IPS DF 4.7 (cell line): ENCODE results near the gene OTOP2.

Source experiments
- DNase-seq: peaks from one replicate; pipeline ENCODE4 v3.0.0-alpha.2; 2013; ENCODE audit warnings: low spot score; ENCODE audit errors: extremely low read depth

OTOP2 gene

DNA sequence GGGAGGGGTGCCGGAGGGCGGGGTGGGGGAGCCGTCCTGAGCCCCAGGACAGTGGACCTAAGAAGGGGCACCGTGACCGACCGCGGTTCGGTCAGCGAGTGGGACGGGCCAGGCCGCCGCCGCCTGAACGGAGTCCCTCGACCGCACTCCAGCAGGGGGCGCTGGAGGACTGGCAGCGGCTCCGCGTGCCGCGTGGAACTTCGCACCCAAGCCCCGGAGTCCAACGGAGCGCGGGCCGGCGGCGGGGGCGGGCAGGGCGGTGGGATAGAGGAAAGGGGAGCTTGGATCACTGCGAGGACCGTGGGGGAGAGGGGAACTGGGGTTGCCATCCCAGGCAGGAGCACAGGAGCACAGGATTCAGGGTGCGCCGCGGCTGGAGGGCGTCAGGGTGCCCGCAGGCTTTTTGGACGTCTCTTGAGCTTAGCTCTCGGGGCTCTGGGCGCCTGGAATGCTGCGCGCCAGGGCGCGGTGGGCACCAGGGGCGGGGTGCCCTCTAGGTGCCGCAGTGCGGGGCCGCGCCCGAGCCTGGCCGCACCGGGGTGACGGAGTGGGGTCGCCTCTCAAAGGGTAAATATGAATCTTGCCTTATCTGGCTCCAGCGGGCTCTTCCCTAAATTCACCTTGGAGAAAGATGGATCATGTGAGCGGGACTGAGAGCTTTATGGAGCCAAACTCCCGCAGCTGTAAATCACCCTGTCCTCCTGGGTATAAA, 379 bp upstream of the OTOP2 start:
- no peak for DNase-seq

GRCh38 chr17:74925242-74925641, 1.2 kb downstream of the OTOP2 start:
- no peak for DNase-seq

DNA sequence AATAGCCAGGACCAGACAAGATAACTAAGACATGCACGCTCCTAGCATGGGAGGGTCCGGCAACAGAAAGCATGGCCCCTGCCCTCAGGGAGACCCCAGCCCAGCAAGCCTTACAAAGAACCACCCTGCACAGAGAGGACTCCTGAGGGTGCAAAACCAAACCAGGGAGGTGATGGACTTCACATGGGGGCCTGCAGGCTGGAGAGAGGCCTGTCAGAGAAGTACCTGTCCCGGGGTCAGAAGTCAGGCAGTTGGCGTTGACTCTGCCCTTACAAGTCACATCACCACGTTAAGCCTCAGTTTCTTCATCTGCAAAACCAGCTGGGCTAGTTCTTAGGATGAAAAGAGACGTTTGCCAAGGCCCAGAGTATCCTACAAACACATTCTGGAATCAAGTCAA, 4.7 kb downstream of the OTOP2 start:
- DNase-seq = no peak

DNA sequence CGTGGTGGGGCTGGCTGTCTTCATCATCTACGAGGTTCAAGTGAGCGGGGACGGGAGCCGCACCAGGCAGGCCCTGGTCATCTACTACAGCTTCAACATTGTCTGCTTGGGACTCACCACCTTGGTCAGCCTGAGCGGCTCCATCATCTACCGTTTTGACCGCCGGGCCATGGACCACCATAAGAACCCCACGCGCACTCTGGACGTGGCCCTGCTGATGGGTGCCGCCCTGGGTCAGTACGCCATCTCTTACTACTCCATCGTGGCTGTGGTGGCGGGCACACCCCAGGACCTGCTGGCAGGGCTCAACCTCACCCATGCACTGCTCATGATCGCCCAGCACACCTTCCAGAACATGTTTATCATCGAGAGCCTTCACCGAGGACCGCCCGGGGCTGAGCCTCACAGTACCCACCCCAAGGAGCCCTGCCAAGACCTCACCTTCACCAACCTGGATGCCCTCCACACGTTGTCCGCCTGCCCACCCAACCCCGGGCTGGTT, 6.5 kb downstream of the OTOP2 start:
- DNase-seq = no peak

DNA sequence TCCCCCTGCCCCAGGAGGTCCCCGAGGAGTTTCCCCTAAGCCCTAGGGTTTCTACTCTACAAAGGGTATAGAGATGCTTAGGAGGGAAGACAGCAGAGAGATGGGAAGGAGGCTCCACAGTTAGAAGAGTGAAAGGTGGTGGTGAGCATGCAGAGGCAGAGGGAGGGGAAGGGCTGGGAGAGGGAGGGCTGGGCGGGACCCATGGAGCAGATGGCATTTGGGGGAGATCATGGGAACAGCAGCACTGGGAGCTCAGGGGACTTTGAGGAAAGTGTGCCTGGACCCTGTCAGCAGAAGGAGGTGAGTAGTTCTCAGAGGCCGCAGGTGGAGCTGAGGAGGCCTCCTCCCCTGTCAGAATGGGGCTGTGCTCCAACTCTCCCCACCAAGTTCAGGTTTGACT, 11.0 kb downstream of the OTOP2 start:
- no peak for DNase-seq

GRCh38 chr17:74935585-74936469, 11.8 kb downstream of the OTOP2 start, which contains the start of gene OTOP3:
Gene OTOP3, plus strand, starts transcription at chr17:74935898. Its CDS starts 24 bp downstream, at chr17:74935922.
- DNase-seq = no peak

- DNase-seq = no peak
Observed at GRCh38 chr17:74936470-74936799, 12.4 kb downstream of the OTOP2 start.

DNA sequence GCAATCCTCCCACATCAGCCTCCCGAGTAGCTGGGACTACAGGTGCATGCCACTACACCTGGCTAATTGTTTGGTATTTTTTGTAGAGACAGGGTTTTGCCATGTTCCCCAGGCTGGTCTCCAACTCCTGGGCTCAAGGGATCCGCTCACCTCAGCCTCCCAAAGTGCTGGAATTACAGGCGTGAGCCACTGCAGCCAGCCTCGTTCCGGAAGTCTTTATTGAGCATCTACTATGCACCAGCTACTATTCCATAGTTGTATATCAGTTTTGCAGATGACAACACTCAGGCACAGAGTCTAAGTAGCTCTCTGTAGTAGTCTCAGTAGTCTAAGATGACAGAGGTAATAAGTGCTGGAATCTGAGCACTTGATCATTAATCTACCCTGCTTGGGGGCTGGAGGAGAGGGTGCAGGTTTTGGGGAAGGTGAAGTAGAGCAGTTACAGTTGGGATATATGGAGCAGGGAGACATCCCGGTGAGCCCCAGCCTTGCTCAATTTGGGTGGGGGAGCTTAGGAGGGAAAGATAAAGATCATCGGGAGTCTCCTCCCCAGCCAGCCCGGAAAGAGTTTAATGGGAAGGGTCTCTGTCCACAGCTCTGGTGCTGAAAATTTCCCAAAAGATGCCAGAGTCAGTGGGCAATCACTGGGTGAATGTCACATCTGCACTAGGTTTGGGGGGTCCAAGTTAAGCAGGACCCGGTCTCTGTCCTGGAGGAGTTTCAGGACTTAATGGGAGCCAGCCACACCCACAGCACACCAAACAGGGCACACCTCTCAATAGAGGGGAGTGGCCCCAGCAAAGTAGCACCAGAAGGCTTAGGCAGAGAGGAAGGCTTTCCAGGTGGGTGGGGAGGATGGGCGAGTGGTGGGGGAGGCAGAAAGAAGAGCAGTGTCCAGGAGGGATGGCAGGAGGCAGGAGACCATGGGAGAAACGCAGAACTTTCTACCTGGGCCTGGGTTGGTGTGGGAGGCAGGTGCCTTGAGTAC, 13.3 kb downstream of the OTOP2 start:
- DNase-seq = no peak

- DNase-seq = no peak
Observed at GRCh38 chr17:74938194-74938950, 14.3 kb downstream of the OTOP2 start.

DNA sequence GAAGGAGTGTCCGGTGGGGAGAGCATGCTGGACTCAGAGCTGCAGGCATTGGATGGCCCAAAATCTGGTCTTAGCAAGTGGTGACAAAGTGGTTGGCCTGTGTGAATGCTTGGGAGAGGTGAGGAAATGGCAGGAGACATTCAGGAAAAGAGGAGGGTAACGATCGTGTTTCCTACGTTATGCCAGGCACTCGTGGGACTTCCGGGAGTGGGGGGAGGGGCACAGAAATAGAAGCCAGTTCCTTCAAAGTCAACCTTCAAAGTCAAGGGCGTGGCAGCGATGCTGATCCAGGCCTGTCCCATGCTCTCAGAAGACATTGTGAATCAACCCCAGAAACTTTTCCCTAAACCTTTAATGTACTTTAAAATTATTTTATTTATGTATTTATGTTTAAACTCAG, 15.5 kb downstream of the OTOP2 start:
- DNase-seq = no peak

- no peak for DNase-seq
Observed at GRCh38 chr17:74941128-74941725, 17.2 kb downstream of the OTOP2 start.

GRCh38 chr17:74943808-74944522, 19.9 kb downstream of the OTOP2 start:
- no peak for DNase-seq

DNA sequence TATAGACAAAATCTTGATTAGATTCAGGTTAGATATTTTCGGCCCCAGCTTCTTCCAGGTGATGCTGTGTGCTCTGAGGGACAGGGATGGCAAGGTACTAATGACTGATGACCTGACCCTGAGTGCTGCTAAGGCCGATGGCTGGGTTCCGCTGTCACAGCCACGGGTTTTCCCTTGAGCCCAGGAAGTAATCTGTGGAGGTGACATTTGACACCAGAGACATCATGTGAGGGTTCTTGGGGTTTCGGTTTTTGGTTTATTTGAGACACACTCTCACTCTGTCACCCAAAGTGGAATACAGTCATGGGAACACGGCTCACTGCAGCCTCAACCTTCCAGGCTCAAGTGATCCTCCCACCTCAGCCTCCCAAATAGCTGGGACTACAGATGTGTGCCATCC, 21.5 kb downstream of the OTOP2 start:
- DNase-seq = no peak

DNA sequence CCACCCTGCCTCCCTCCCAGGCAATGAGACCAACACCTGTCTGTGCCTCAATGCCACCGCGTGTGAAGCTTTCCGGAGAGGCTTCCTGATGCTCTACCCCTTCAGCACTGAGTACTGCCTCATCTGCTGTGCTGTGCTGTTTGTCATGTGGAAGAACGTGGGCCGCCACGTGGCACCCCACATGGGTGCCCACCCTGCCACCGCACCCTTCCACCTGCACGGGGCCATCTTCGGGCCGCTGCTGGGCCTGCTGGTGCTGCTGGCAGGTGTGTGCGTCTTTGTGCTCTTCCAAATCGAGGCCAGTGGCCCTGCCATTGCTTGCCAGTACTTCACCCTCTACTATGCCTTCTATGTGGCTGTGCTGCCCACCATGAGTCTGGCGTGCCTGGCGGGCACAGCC, 22.6 kb downstream of the OTOP2 start:
- no peak for DNase-seq

DNA sequence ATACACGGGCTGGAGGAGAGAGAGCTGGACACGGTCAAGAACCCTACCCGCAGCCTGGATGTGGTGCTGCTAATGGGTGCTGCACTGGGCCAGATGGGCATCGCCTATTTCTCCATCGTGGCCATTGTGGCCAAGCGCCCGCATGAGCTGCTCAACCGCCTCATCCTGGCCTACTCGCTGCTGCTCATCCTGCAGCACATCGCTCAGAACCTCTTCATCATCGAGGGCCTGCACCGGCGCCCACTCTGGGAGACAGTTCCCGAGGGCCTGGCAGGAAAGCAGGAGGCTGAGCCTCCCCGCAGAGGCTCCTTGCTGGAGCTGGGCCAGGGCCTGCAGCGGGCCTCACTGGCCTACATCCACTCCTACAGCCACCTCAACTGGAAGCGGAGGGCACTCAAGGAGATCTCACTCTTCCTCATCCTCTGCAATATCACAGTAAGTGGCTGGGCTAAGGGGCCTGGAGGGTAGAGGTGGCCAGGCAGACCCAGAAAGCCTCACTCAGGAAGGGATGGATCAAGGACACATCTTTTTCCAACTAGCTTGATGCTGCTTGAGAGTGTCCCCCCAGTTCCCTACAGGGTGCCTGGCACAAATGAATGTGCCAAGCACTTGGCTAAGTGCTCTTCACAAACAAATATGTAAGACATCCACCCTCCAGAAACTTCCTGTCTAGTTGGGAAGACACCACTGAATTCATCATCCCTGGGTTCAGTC, 23.1 kb downstream of the OTOP2 start:
- no peak for DNase-seq

- DNase-seq = no peak
Observed at GRCh38 chr17:74949455-74950115, 25.5 kb downstream of the OTOP2 start.

DNA sequence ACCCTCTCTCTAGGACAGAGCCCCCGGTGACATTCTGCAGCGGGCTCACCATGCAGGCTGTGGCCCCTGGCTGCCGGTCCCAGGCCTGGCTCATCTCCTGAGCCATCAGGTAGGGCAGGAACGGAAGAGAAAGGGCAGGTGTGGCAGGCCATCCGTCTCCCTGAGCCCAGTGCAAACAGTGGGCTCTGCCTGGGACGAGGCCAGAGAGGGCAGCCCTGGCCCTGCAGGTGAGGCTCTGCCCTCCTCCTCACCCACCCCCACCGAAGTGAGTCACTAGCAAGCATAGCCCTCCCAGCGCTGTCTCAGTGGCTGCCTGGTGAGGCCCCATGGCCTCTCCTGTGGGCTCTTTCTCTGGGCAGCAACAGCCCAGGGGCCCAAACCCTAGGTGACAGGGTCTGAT, 26.1 kb downstream of the OTOP2 start:
- DNase-seq = no peak

GRCh38 chr17:74951065-74951464, 27.0 kb downstream of the OTOP2 start:
- DNase-seq = no peak
